ENCODE data around the gene COPS8. TPM values are rescaled to one million over a fixed set of nuclear protein-coding genes. Genes with fewer than 3 reads are reported as not detected.

Gene COPS8
- total RNA-seq, 1 donor from 2014 or later = 97.1 TPM

DNA sequence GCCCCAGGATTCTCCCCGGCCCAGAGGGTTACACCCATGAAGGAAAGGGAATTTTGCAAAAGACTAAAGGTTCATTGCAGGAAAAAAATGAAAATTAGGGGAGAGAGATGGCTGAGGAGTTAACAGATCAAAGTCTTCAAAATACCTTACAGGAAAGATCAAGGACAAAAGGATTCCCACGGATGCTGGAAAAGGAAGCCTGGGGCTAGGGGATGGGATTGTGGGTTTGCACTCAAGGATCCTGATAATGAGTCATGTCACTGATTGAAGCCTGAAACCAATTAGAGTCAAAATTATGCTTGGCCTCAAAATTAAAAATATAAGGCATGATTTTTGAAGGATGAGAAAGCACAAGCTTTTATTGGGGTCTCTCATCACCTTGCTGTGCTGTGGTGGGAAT is 32.6 kb upstream of the COPS8 start:
- Mint-ChIP-seq H3K36me3 (ENCODE audit: low read depth, unreplicated experiment) (no peaks in the 10 kb centered on the region), H3K4me3 (ENCODE audit: unreplicated experiment) (no peak overlapping the region), H3K27me3 (ENCODE audit: unreplicated experiment) (no peaks in the 10 kb centered on the region), H3K9me3 (ENCODE audit: unreplicated experiment) (no peaks in the 10 kb centered on the region), H3K4me1 (ENCODE audit: unreplicated experiment) (peaks cover 25% of the 10 kb centered on the region), H3K27ac (ENCODE audit: unreplicated experiment) (no peak overlapping the region)
- TF ChIP-seq, protein P1, sequence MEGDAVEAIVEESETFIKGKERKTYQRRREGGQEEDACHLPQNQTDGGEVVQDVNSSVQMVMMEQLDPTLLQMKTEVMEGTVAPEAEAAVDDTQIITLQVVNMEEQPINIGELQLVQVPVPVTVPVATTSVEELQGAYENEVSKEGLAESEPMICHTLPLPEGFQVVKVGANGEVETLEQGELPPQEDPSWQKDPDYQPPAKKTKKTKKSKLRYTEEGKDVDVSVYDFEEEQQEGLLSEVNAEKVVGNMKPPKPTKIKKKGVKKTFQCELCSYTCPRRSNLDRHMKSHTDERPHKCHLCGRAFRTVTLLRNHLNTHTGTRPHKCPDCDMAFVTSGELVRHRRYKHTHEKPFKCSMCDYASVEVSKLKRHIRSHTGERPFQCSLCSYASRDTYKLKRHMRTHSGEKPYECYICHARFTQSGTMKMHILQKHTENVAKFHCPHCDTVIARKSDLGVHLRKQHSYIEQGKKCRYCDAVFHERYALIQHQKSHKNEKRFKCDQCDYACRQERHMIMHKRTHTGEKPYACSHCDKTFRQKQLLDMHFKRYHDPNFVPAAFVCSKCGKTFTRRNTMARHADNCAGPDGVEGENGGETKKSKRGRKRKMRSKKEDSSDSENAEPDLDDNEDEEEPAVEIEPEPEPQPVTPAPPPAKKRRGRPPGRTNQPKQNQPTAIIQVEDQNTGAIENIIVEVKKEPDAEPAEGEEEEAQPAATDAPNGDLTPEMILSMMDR (IDR thresholded peaks at IDR 0.05; ENCODE audit: unreplicated experiment) = no peak
- no peak for DNase-seq (ENCODE audit: low spot score)

DNA sequence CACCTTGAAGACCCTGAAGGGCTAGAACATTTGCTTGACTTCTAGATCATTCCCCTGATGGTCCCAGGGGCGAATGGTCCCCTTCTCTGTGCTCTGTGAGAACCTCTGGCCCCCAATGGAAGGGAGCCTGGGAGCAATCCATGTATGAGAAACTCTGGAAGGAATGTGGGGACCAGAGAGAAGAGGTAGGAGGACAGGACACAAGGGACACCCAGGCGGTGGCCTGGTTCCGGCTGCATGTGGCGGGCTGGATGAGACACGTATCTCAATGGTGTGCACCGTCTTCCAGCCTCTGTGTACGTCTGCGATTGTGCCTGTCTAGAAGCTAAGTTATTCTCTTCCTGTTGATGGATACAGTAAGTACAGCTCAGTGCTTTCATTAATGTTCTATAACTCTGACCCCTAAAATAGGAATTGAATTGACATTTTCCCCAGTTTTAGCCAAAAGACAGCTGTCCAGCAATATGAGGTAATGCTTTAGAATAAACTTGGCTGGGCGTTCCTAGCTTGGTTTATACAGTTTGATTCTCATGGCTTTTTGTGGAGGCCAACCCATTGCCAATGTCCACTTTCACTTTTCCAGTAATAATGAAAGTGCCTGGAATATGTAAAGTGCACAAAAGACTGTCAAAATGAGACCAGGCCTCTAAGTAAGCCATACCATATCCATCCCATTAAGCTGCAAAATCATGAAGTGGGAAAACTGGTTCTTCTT is 30.1 kb upstream of the COPS8 start:
- no peaks in the 10 kb centered on the region for H3K9me3 Mint-ChIP-seq (ENCODE audit: unreplicated experiment)
- no peaks in the 10 kb centered on the region for H3K27me3 Mint-ChIP-seq (ENCODE audit: unreplicated experiment)
- no peak for DNase-seq (ENCODE audit: low spot score)
- TF ChIP-seq, protein P1 (IDR thresholded peaks at IDR 0.05; ENCODE audit: unreplicated experiment) = no peak
- H3K27ac Mint-ChIP-seq (ENCODE audit: unreplicated experiment) = no peak overlapping the region
- H3K36me3 Mint-ChIP-seq (ENCODE audit: low read depth, unreplicated experiment) = no peaks in the 10 kb centered on the region
- H3K4me3 Mint-ChIP-seq (ENCODE audit: unreplicated experiment) = no peak overlapping the region
- peaks cover 25% of the 10 kb centered on the region for H3K4me1 Mint-ChIP-seq (ENCODE audit: unreplicated experiment)

DNA sequence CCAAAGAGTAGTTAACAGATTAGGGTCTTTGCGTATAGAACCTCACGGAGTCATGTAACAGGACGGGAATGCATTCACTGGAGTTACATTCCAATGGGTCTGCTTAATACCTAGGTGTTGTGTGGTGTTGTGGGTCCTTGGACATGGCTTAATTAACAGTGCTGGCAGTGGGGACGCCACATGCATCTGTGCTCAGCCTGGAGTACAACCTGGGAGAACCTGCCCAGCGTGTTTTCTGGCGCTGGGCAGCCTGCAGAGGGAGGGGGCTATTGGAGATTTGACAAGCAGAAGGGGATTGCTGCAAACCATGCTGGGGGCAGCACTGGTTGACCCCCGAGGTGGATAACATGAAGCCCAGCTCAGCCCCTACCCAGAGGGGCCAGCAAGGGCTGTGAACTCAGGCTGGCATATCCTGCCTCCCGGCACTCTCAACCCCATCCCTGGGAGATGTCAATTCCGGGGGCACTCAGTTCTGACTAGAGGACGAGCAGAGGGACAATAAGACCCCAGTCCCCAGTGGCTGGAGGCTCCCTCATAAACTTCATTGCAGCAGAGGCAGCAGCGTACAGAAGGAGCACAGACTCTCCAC is 29.3 kb upstream of the COPS8 start:
- TF ChIP-seq, protein P1 (IDR thresholded peaks at IDR 0.05; ENCODE audit: unreplicated experiment) = no peak
- Mint-ChIP-seq H3K36me3 (ENCODE audit: low read depth, unreplicated experiment) (no peaks in the 10 kb centered on the region), H3K4me1 (ENCODE audit: unreplicated experiment) (peaks cover 25% of the 10 kb centered on the region), H3K9me3 (ENCODE audit: unreplicated experiment) (no peaks in the 10 kb centered on the region), H3K27ac (ENCODE audit: unreplicated experiment) (no peak overlapping the region), H3K4me3 (ENCODE audit: unreplicated experiment) (no peak overlapping the region), H3K27me3 (ENCODE audit: unreplicated experiment) (no peaks in the 10 kb centered on the region)
- DNase-seq (ENCODE audit: low spot score) = no peak

DNA sequence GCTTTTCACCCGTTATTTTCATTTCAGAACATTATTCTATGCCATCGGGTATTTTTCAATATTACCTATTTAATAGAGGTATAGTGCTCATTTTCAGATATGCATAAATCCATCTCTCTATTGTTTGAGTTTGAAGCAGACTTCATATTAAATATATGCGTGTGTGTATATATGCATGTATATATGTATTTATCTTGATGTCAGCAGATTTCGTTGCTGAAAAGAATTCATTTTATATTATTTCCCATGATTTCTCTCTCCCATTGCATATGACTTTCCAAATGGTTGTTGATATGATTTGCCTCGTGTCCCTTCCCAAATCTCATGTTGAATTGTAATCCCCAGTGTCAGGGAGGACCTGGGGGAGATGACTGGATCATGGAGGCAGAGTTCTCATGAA is 28.6 kb upstream of the COPS8 start:
- no peaks in the 10 kb centered on the region for H3K36me3 Mint-ChIP-seq (ENCODE audit: low read depth, unreplicated experiment)
- H3K4me3 Mint-ChIP-seq (ENCODE audit: unreplicated experiment) = no peak overlapping the region
- no peak overlapping the region for H3K27ac Mint-ChIP-seq (ENCODE audit: unreplicated experiment)
- H3K4me1 Mint-ChIP-seq (ENCODE audit: unreplicated experiment) = peaks cover 21% of the 10 kb centered on the region
- H3K9me3 Mint-ChIP-seq (ENCODE audit: unreplicated experiment) = no peaks in the 10 kb centered on the region
- DNase-seq (ENCODE audit: low spot score) = no peak
- no peaks in the 10 kb centered on the region for H3K27me3 Mint-ChIP-seq (ENCODE audit: unreplicated experiment)
- TF ChIP-seq, protein P1 (IDR thresholded peaks at IDR 0.05; ENCODE audit: unreplicated experiment) = no peak

DNA sequence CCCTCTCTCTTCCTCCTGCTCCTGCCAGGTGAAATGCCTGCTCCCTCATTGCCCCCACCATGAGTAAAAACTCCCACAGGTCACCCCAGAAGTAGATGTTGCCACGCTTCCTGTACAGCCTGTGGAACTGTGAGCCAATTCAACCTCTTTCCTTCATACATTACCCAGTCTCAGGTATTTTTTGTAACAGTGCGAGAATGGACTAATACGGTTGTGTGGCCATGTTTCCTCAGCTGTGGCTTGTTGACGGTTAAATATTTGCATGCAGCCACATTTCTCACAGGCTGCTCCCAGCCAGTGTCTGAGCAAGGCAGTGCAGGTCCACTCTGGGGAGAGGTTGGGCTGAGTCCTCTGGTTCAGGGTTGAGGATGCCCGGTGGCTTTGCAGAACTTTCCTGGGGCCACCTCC is 27.8 kb upstream of the COPS8 start:
- TF ChIP-seq, protein P1 (IDR thresholded peaks at IDR 0.05; ENCODE audit: unreplicated experiment) = no peak
- Mint-ChIP-seq H3K4me1 (ENCODE audit: unreplicated experiment) (peaks cover 15% of the 10 kb centered on the region), H3K36me3 (ENCODE audit: low read depth, unreplicated experiment) (no peaks in the 10 kb centered on the region), H3K27me3 (ENCODE audit: unreplicated experiment) (no peaks in the 10 kb centered on the region), H3K9me3 (ENCODE audit: unreplicated experiment) (no peaks in the 10 kb centered on the region), H3K4me3 (ENCODE audit: unreplicated experiment) (no peak overlapping the region), H3K27ac (ENCODE audit: unreplicated experiment) (no peak overlapping the region)
- no peak for DNase-seq (ENCODE audit: low spot score)

Measured in endothelial cell (in vitro differentiated cells).